Aorta (tissue), 4 donors: ENCODE measurements around the gene ACTG2. TPM values are rescaled to one million over a fixed set of nuclear protein-coding genes. Genes with fewer than 3 reads are reported as not detected.

Experiments
- polyA plus RNA-seq, 2 donors: library from polyadenylated mRNA; stranded (reverse); fragments of 200-250 nt; gene quantifications; one replicate each; pipeline ENCODE4 v1.2.3, GENCODE V29; 2013
- total RNA-seq, 2 donors: library from RNA; stranded (reverse); fragmentation: NEBNext Ultra II Directional; extraction: Animal tissue kit (Norgen Biotek cat#: 25700); gene quantifications; one replicate each; pipeline ENCODE4 v1.2.1, GENCODE V29; 2021
- donor health status: healthy with polysubstance abuse.
- donor health status: Bipolar disorder and iron deficiency.
- donor health status: DM: no; HTN: no; CAD: no.
- donor health status: DM: yes; HTN: yes; CAD: no.

The ACTG2 gene
- total and polyA plus RNA-seq, 4 donors = 119 to 1,843 (median 359) TPM

Other genes with a start within 250 kb of the ACTG2 start
- gene TPRKB, start 155.7 kb upstream of the ACTG2 start, total RNA-seq = 10 to 100 TPM; 21.3 to 24.1 TPM
- 10 to 100 TPM; 57.6 to 76.5 TPM for gene TPRKB, start 155.7 kb upstream of the ACTG2 start, polyA plus RNA-seq
- 10 to 100 TPM; 22.1 to 27.6 TPM for gene DUSP11, start 112.9 kb upstream of the ACTG2 start, total RNA-seq
- 10 to 100 TPM; 16.5 to 17.8 TPM for gene DUSP11, start 112.9 kb upstream of the ACTG2 start, polyA plus RNA-seq
- gene C2orf78, start 108.8 kb upstream of the ACTG2 start, total RNA-seq = not detected
- gene C2orf78, start 108.8 kb upstream of the ACTG2 start, polyA plus RNA-seq = not detected
- gene STAMBP, start 64.0 kb upstream of the ACTG2 start, total RNA-seq = 10 to 100 TPM; 32.4 to 33.2 TPM
- 10 to 100 TPM; 32.3 to 43.5 TPM for gene STAMBP, start 64.0 kb upstream of the ACTG2 start, polyA plus RNA-seq
- gene DGUOK, start 33.9 kb downstream of the ACTG2 start, total RNA-seq = 10 to 100 TPM; 47.5 to 49.8 TPM
- 10 to 100 TPM; 85.5 to 86.7 TPM for gene DGUOK, start 33.9 kb downstream of the ACTG2 start, polyA plus RNA-seq
- gene TET3, start 91.9 kb downstream of the ACTG2 start, total RNA-seq = 10 to 100 TPM in 1 of 2 donors, 1 to 10 TPM in 1; 9.5 to 12.1 TPM
- 1 to 10 TPM; 1.0 to 1.9 TPM for gene TET3, start 91.9 kb downstream of the ACTG2 start, polyA plus RNA-seq